IPS-20b (cell line): ENCODE results near the gene GSTK1.

Experiments
- H3K27ac ChIP-seq: one replicate; pipeline ENCODE4 v1.5.1; 2013; ENCODE audit warnings: low read length
- H3K27me3 ChIP-seq: 2 replicates; pipeline ENCODE4 v1.6.1; 2013; ENCODE audit warnings: mild to moderate bottlenecking, low read length, inconsistent platforms; ENCODE audit not compliant: insufficient read depth
- H3K36me3 ChIP-seq: 2 replicates; pipeline ENCODE4 v1.6.1; 2013; ENCODE audit warnings: low read depth, mild to moderate bottlenecking, inconsistent platforms, low read length, moderate library complexity; ENCODE audit not compliant: insufficient read depth
- H3K4me1 ChIP-seq: 2 replicates; pipeline ENCODE4 v1.6.1; 2013; ENCODE audit warnings: mild to moderate bottlenecking, control low read depth, inconsistent platforms, low read length, moderate library complexity; ENCODE audit not compliant: insufficient read depth
- H3K4me3 ChIP-seq: 2 replicates; pipeline ENCODE4 v1.5.1; 2013; ENCODE audit warnings: mild to moderate bottlenecking, low read length, inconsistent platforms
- H3K9ac ChIP-seq: 2 replicates; pipeline ENCODE4 v1.6.1; 2013; ENCODE audit warnings: low read depth, mild to moderate bottlenecking, inconsistent platforms, low read length, moderate library complexity
- H3K9me3 ChIP-seq: 2 replicates; pipeline ENCODE4 v1.6.1; 2013; ENCODE audit warnings: mild to moderate bottlenecking, low read depth, low read length, inconsistent platforms; ENCODE audit not compliant: insufficient read depth

The GSTK1 gene

GRCh38 chr7:143227806-143228205 is 35.4 kb upstream of the GSTK1 start:
- H3K27ac ChIP-seq, result no peak overlapping the region
- H3K27me3 ChIP-seq, result no peaks in the 10 kb centered on the region
- no peaks in the 10 kb centered on the region for H3K36me3 ChIP-seq
- no peak overlapping the region for H3K9ac ChIP-seq
- no peaks in the 10 kb centered on the region for H3K4me1 ChIP-seq
- H3K9me3 ChIP-seq, result no peaks in the 10 kb centered on the region
- H3K4me3 ChIP-seq, result no peak overlapping the region

GRCh38 chr7:143229054-143229790 is 34.0 kb upstream of the GSTK1 start:
- no peaks in the 10 kb centered on the region for H3K36me3 ChIP-seq

GRCh38 chr7:143230602-143231457 is 32.4 kb upstream of the GSTK1 start:
- Histone ChIP-seq H3K4me3 (no peak overlapping the region), H3K27me3 (no peaks in the 10 kb centered on the region), H3K9me3 (no peaks in the 10 kb centered on the region), H3K36me3 (no peaks in the 10 kb centered on the region), H3K9ac (no peak overlapping the region), H3K4me1 (no peaks in the 10 kb centered on the region), H3K27ac (no peak overlapping the region)

More at GRCh38 chr7:143229054-143229790, 34.0 kb upstream of the GSTK1 start:
- no peak overlapping the region; the same call in 1 of the 2 replicates for H3K9ac ChIP-seq
- no peak overlapping the region for H3K27ac ChIP-seq
- no peaks in the 10 kb centered on the region for H3K4me1 ChIP-seq
- H3K27me3 ChIP-seq, result no peaks in the 10 kb centered on the region
- no peaks in the 10 kb centered on the region for H3K9me3 ChIP-seq
- no peak overlapping the region for H3K4me3 ChIP-seq

- no peaks in the 10 kb centered on the region for H3K36me3 ChIP-seq
- H3K27ac ChIP-seq, result no peak overlapping the region
Observed at GRCh38 chr7:143233816-143234532, 29.3 kb upstream of the GSTK1 start.

GRCh38 chr7:143234533-143234875 is 28.7 kb upstream of the GSTK1 start:
- H3K36me3 ChIP-seq, result no peaks in the 10 kb centered on the region
- no peaks in the 10 kb centered on the region for H3K9me3 ChIP-seq
- H3K4me3 ChIP-seq, result no peak overlapping the region

More at GRCh38 chr7:143233816-143234532, 29.3 kb upstream of the GSTK1 start:
- H3K4me3 ChIP-seq, result no peak overlapping the region
- H3K27me3 ChIP-seq, result no peaks in the 10 kb centered on the region
- no peak overlapping the region for H3K9ac ChIP-seq
- no peaks in the 10 kb centered on the region for H3K4me1 ChIP-seq
- no peaks in the 10 kb centered on the region for H3K9me3 ChIP-seq

GRCh38 chr7:143235561-143235960 is 27.7 kb upstream of the GSTK1 start:
- Histone ChIP-seq H3K36me3 (no peaks in the 10 kb centered on the region), H3K9me3 (no peaks in the 10 kb centered on the region), H3K4me3 (no peak overlapping the region), H3K9ac (no peak overlapping the region), H3K27ac (no peak overlapping the region), H3K27me3 (no peaks in the 10 kb centered on the region), H3K4me1 (no peaks in the 10 kb centered on the region)

More at GRCh38 chr7:143234533-143234875, 28.7 kb upstream of the GSTK1 start:
- Histone ChIP-seq H3K27ac (no peak overlapping the region), H3K4me1 (no peaks in the 10 kb centered on the region), H3K9ac (no peak overlapping the region), H3K27me3 (no peaks in the 10 kb centered on the region)

GRCh38 chr7:143236408-143236990 is 26.7 kb upstream of the GSTK1 start:
- Histone ChIP-seq H3K27me3 (peaks cover 2% of the 10 kb centered on the region; the same call in 1 of the 2 replicates), H3K4me3 (no peak overlapping the region), H3K9me3 (no peaks in the 10 kb centered on the region), H3K9ac (no peak overlapping the region), H3K27ac (no peak overlapping the region), H3K36me3 (no peaks in the 10 kb centered on the region), H3K4me1 (no peaks in the 10 kb centered on the region)

- no peaks in the 10 kb centered on the region for H3K9me3 ChIP-seq
- no peak overlapping the region for H3K4me3 ChIP-seq
- H3K36me3 ChIP-seq, result no peaks in the 10 kb centered on the region
- no peaks in the 10 kb centered on the region for H3K4me1 ChIP-seq
- no peak overlapping the region for H3K9ac ChIP-seq
- peaks cover 10% of the 10 kb centered on the region for H3K27me3 ChIP-seq
- no peak overlapping the region for H3K27ac ChIP-seq
Observed at GRCh38 chr7:143237366-143237765, 25.9 kb upstream of the GSTK1 start.

- H3K36me3 ChIP-seq, result no peaks in the 10 kb centered on the region
- H3K9ac ChIP-seq, result no peak overlapping the region
- no peak overlapping the region for H3K27ac ChIP-seq
- H3K9me3 ChIP-seq, result no peaks in the 10 kb centered on the region
- H3K27me3 ChIP-seq, result peaks cover 10% of the 10 kb centered on the region
- H3K4me3 ChIP-seq, result no peak overlapping the region
- H3K4me1 ChIP-seq, result no peaks in the 10 kb centered on the region
Observed at GRCh38 chr7:143238289-143238980, 24.8 kb upstream of the GSTK1 start.

- Histone ChIP-seq H3K9me3 (no peaks in the 10 kb centered on the region), H3K27ac (no peak overlapping the region), H3K4me3 (no peak overlapping the region), H3K27me3 (peaks cover 10% of the 10 kb centered on the region), H3K36me3 (no peaks in the 10 kb centered on the region), H3K4me1 (no peaks in the 10 kb centered on the region), H3K9ac (no peak overlapping the region)
Observed at GRCh38 chr7:143239813-143240212, 23.4 kb upstream of the GSTK1 start.
